ENCODE measurements around the gene SERINC1. TPM values are rescaled to one million over a fixed set of nuclear protein-coding genes. Genes with fewer than 3 reads are reported as not detected.

SERINC1 gene
- total and polyA plus RNA-seq, 9 of the 15 experiments (the other 6 are each of a cell fraction or from before 2014, with no cell fraction given): 28.8 to 64.6 (median 39.7) TPM

DNA sequence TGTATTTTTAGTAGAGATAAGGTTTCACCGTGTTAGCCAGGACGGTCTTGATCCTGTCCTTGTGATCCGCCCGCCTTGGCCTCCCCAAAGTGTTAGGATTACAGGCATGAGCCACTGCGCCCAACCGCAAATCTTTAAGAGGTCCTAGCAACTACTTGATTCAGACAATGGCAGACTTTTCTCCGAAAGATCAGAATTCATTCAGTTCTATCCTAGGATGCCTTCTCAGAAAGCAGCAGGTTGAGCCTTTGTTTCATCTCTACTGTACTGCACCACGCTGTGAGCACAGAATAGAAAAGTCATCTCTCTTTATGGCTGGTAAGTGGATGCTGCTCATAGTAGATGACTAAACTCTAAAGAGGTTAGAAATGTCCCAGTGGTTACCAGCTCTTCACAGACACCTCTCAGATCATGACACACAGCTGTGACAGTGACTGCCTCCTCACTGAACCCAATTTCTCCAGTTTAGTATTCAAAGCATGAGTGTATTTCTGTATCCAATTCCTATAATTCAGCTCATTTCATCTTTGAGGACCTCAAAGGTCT, 78.2 kb downstream of the SERINC1 start:
- Histone ChIP-seq H3K27me3 (ENCODE audit: control insufficient read depth in 2 of 2, insufficient read depth in 2 of 2, low read length in 2 of 2) (no peaks in the 10 kb centered on the region), H3K9me1 (ENCODE audit: control insufficient read depth, insufficient read depth, low read length) (no peaks in the 10 kb centered on the region), H3K9ac (ENCODE audit: insufficient read depth in 1 of 2, low read depth in 2 of 2, low read length in 2 of 2) (no peak overlapping the region), H3K4me1 (replicated peaks in 1 of 2; ENCODE audit: control insufficient read depth in 2 of 2, insufficient read depth in 2 of 2, low read length in 2 of 2) (peaks cover 0 to 3% of the 10 kb centered on the region in 2 experiments; a peak in 3 of 5 replicates), H3K9me3 (replicated peaks; ENCODE audit: control insufficient read depth, insufficient read depth, low read depth, low read length) (no peaks in the 10 kb centered on the region), H2AFZ (ENCODE audit: low read depth, low read length) (peak overlapping the region; percentile 89), H3K79me2 (ENCODE audit: control insufficient read depth, insufficient read depth, low read length) (no peaks in the 10 kb centered on the region), H4K20me1 (replicated peaks; ENCODE audit: control insufficient read depth, insufficient read depth, low read length) (no peaks in the 10 kb centered on the region), H3K4me2 (ENCODE audit: insufficient read depth, low read length) (peak overlapping the region; percentile 41; the same call in 1 of the 2 replicates), H3K27ac (ENCODE audit: extremely low read depth, low read depth, low read length) (peak overlapping the region; percentile 60; the same call in 1 of the 3 replicates), H3K36me3 (ENCODE audit: control insufficient read depth, insufficient read depth, low read length) (no peaks in the 10 kb centered on the region), H3K4me3 (no peak overlapping the region)
- ChIA-PET CTCF (ENCODE audit: low intra/inter-chr PET ratio) (no interaction called here), POLR2A (no interaction called here)
- BruUV-seq (replicated peaks): no TSS peak
- in situ Hi-C loops (cut with MboI) (no loop called here), intact Hi-C loops (cut with micrococcal nuclease) (no loop called here)
- WGBS (ENCODE audit: insufficient coverage, low coverage, missing lambda C conversion rate): 27% methylated on average over 8 of the region's 8 CpGs
- FAIRE-seq: no peak
- ATAC-seq: peak; percentile 78
- peak in 1 of 4 experiments; percentile 64 for DNase-seq (ENCODE audit: extremely low read depth in 1 of 4, low spot score in 3 of 4)
- TF ChIP-seq PML (IDR thresholded peaks at IDR 0.05; ENCODE audit: low read length): no peak
- TF ChIP-seq, protein P1, sequence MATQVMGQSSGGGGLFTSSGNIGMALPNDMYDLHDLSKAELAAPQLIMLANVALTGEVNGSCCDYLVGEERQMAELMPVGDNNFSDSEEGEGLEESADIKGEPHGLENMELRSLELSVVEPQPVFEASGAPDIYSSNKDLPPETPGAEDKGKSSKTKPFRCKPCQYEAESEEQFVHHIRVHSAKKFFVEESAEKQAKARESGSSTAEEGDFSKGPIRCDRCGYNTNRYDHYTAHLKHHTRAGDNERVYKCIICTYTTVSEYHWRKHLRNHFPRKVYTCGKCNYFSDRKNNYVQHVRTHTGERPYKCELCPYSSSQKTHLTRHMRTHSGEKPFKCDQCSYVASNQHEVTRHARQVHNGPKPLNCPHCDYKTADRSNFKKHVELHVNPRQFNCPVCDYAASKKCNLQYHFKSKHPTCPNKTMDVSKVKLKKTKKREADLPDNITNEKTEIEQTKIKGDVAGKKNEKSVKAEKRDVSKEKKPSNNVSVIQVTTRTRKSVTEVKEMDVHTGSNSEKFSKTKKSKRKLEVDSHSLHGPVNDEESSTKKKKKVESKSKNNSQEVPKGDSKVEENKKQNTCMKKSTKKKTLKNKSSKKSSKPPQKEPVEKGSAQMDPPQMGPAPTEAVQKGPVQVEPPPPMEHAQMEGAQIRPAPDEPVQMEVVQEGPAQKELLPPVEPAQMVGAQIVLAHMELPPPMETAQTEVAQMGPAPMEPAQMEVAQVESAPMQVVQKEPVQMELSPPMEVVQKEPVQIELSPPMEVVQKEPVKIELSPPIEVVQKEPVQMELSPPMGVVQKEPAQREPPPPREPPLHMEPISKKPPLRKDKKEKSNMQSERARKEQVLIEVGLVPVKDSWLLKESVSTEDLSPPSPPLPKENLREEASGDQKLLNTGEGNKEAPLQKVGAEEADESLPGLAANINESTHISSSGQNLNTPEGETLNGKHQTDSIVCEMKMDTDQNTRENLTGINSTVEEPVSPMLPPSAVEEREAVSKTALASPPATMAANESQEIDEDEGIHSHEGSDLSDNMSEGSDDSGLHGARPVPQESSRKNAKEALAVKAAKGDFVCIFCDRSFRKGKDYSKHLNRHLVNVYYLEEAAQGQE (IDR thresholded peaks at IDR 0.05; ENCODE audit: borderline replicate concordance): no peak
- TF ChIP-seq, protein P1 (CRISPR knock-in tag; IDR thresholded peaks at IDR 0.05; ENCODE audit: low read depth): no peak
- TF ChIP-seq, protein P2, sequence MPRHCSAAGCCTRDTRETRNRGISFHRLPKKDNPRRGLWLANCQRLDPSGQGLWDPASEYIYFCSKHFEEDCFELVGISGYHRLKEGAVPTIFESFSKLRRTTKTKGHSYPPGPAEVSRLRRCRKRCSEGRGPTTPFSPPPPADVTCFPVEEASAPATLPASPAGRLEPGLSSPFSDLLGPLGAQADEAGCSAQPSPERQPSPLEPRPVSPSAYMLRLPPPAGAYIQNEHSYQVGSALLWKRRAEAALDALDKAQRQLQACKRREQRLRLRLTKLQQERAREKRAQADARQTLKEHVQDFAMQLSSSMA (CRISPR knock-in tag; IDR thresholded peaks at IDR 0.05): no peak
- TF ChIP-seq CEBPG (CRISPR knock-in tag; IDR thresholded peaks at IDR 0.05): no peak
- no peak for TF ChIP-seq CEBPG (tag; conservative IDR thresholded peaks at IDR 0.05 in 1 of 2, IDR thresholded peaks at IDR 0.05 in 1 of 2)
- no peak for TF ChIP-seq HNRNPL (IDR thresholded peaks at IDR 0.05; ENCODE audit: low read depth, low read length)
- no peak for TF ChIP-seq NCOA6 (IDR thresholded peaks at IDR 0.05)
- TF ChIP-seq CCAR2 (IDR thresholded peaks at IDR 0.05; ENCODE audit: low read depth, low read length): no peak
- TF ChIP-seq, protein P3, sequence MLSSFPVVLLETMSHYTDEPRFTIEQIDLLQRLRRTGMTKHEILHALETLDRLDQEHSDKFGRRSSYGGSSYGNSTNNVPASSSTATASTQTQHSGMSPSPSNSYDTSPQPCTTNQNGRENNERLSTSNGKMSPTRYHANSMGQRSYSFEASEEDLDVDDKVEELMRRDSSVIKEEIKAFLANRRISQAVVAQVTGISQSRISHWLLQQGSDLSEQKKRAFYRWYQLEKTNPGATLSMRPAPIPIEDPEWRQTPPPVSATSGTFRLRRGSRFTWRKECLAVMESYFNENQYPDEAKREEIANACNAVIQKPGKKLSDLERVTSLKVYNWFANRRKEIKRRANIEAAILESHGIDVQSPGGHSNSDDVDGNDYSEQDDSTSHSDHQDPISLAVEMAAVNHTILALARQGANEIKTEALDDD (IDR thresholded peaks at IDR 0.05): peak; percentile 57; the same call in 1 of the 2 replicates
- TF ChIP-seq NRF1 (conservative IDR thresholded peaks at IDR 0.05 in 1 of 2, IDR thresholded peaks at IDR 0.05 in 1 of 2): peak in 1 of 2 experiments; percentile 53; a peak in 3 of 4 replicates
- no peak for TF ChIP-seq CREB1 (IDR thresholded peaks at IDR 0.05)
- no peak for TF ChIP-seq CREB1 (CRISPR knock-in tag; IDR thresholded peaks at IDR 0.05)
- TF ChIP-seq FOXP1 (CRISPR knock-in tag; IDR thresholded peaks at IDR 0.05): no peak
- TF ChIP-seq THRAP3 (IDR thresholded peaks at IDR 0.05; ENCODE audit: borderline replicate concordance): no peak
